ENCODE results near the gene HAUS3.

- TF ChIP-seq CTCF (IDR thresholded peaks at IDR 0.05) (no peak), POLR2A (IDR thresholded peaks at IDR 0.05) (no peak)
These were observed 46.2 kb upstream of the HAUS3 start for GRCh38 chr4:2288051-2288541.
